ENCODE results near the gene PLEKHO2. TPM values are rescaled to one million over a fixed set of nuclear protein-coding genes. Genes with fewer than 3 reads are reported as not detected.

The PLEKHO2 gene
- total RNA-seq, 6 experiments from 2014 or later = 3.9 to 11.8 (median 5.2) TPM

- WGBS (ENCODE audit: insufficient coverage, low coverage, low lambda C conversion rate, missing lambda C conversion rate) = 83% methylated on average over 1 of the region's 12 CpGs
- intact Hi-C loops (cut with DNase I) = no loop called here
- Histone ChIP-seq H3K4me1 (peaks cover 0 to 4% (median 0%) of the 10 kb centered on the region in 4 donors), H3K27me3 (no peaks in the 10 kb centered on the region), H3K27ac (no peak overlapping the region), H3K4me3 (no peak overlapping the region), H3K36me3 (peaks cover 0 to 14% (median 1%) of the 10 kb centered on the region in 4 donors), H3K9me3 (no peaks in the 10 kb centered on the region)
- no peak for DNase-seq
- ATAC-seq = no peak
- no peak for TF ChIP-seq POLR2A (IDR thresholded peaks at IDR 0.05)
- TF ChIP-seq, protein P1, sequence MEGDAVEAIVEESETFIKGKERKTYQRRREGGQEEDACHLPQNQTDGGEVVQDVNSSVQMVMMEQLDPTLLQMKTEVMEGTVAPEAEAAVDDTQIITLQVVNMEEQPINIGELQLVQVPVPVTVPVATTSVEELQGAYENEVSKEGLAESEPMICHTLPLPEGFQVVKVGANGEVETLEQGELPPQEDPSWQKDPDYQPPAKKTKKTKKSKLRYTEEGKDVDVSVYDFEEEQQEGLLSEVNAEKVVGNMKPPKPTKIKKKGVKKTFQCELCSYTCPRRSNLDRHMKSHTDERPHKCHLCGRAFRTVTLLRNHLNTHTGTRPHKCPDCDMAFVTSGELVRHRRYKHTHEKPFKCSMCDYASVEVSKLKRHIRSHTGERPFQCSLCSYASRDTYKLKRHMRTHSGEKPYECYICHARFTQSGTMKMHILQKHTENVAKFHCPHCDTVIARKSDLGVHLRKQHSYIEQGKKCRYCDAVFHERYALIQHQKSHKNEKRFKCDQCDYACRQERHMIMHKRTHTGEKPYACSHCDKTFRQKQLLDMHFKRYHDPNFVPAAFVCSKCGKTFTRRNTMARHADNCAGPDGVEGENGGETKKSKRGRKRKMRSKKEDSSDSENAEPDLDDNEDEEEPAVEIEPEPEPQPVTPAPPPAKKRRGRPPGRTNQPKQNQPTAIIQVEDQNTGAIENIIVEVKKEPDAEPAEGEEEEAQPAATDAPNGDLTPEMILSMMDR (IDR thresholded peaks at IDR 0.05) = no peak
Measured at GRCh38 chr15:64865126-64865997, 23.6 kb downstream of the PLEKHO2 start.

DNA sequence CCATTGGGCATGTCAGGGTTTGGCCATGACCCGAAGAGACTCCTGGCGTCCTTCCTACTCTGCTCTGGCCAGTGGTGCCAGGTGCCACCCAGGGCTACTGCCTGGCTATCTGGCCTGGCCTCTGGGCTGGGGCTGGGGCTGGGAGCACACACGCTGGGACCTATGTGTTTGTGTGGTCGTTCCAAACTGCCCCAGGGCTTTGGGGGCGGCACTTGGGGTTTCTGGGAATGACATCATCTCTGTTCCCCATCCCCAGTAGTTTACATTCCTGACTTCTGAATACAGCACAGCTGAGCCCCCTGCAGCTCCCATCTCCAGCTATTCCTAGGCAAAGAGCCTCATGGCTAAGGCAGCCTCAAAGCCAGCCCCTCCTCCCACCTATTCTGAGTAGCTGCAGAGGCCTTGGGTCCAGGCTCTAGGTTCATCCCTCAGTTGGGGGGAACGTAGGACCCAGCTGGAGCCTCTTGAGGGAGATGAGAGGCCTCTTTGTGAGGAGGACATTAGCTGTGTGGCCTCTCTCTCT lies 24.3 kb downstream of the PLEKHO2 start:
- no peak overlapping the region for H3K4me3 ChIP-seq
- no peaks in the 10 kb centered on the region for H3K27me3 ChIP-seq
- TF ChIP-seq, protein P1 (IDR thresholded peaks at IDR 0.05) = no peak
- no peak for TF ChIP-seq POLR2A (IDR thresholded peaks at IDR 0.05)
- DNase-seq = peak in 2 of 3 donors; percentile 75 to 76
- H3K27ac ChIP-seq = no peak overlapping the region
- no peaks in the 10 kb centered on the region for H3K9me3 ChIP-seq
- intact Hi-C loops (cut with DNase I) = no loop called here
- WGBS (ENCODE audit: insufficient coverage, low coverage, low lambda C conversion rate, missing lambda C conversion rate) = no CpG with 5 or more reads among the region's 6 CpGs
- peaks cover 0 to 4% (median 0%) of the 10 kb centered on the region in 4 donors for H3K4me1 ChIP-seq
- peak; percentile 60 to 92 (median 66) for ATAC-seq
- peaks cover 0 to 7% (median under 1%) of the 10 kb centered on the region in 4 donors for H3K36me3 ChIP-seq

- DNase-seq (no peak), ATAC-seq (no peak)
- no peaks in the 10 kb centered on the region for H3K27me3 ChIP-seq
- peaks cover 0 to 4% (median 0%) of the 10 kb centered on the region in 4 donors for H3K4me1 ChIP-seq
- no peak for TF ChIP-seq POLR2A (IDR thresholded peaks at IDR 0.05)
- TF ChIP-seq, protein P1 (IDR thresholded peaks at IDR 0.05) = no peak
- no peak overlapping the region for H3K4me3 ChIP-seq
- H3K36me3 ChIP-seq = peaks cover 0 to 4% (median 0%) of the 10 kb centered on the region in 4 donors
- H3K9me3 ChIP-seq = no peaks in the 10 kb centered on the region
- intact Hi-C loops (cut with DNase I) = no loop called here
- no peak overlapping the region for H3K27ac ChIP-seq
Measured at GRCh38 chr15:64869501-64869900, 27.8 kb downstream of the PLEKHO2 start.

DNA sequence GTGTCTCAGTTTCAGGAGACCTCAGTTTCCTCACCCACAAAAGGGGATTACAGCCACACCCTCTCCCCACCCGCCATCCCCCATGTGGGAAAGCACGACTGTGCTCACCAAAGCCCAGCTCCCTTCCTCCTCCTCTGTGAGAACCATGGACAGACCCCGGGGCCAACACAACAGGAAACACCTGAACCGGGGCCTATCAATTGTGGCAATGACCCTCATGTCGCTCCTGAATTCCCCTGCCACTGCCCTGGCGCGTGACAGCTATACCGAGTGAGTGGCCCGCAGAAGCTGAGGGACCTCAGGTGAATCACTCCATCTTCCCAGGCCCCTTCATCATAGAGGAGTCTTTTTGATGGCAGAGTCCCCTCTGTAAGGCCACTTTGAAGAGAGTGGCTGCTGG lies 28.6 kb downstream of the PLEKHO2 start:
- no peak for TF ChIP-seq POLR2A (IDR thresholded peaks at IDR 0.05)
- TF ChIP-seq, protein P1 (IDR thresholded peaks at IDR 0.05) = no peak
- Histone ChIP-seq H3K4me1 (peaks cover 0 to 4% (median 0%) of the 10 kb centered on the region in 4 donors), H3K36me3 (no peaks in the 10 kb centered on the region), H3K27ac (no peak overlapping the region), H3K27me3 (no peaks in the 10 kb centered on the region), H3K4me3 (no peak overlapping the region), H3K9me3 (no peaks in the 10 kb centered on the region)
- intact Hi-C loops (cut with DNase I) = no loop called here
- ATAC-seq = peak in 1 of 4 donors; percentile 34
- 50% methylated on average over 1 of the region's 9 CpGs for WGBS (ENCODE audit: insufficient coverage, low coverage, low lambda C conversion rate, missing lambda C conversion rate)
- no peak for DNase-seq
